GM12878 (cell line): ENCODE measurements around the gene LRRC70.

Source experiments
- BHLHE40 ChIP-seq, 2 experiments: fragments of 450-650 bp in 1 of 2; IDR thresholded peaks; 2 replicates each; pipeline ENCODE4 v1.6.1; 2011 to 2017; ENCODE audit warnings: low read depth in 2 of 2, borderline replicate concordance in 1 of 2, improper control_type of control experiment in 1 of 2, low read length in 1 of 2, mild to moderate bottlenecking in 1 of 2
- CBX5 ChIP-seq: sonication (generic); IDR thresholded peaks from 2 replicates; pipeline ENCODE4 v1.6.1; 2016; ENCODE audit warnings: low read depth, moderate library complexity, mild to moderate bottlenecking, inconsistent platforms
- CEBPB ChIP-seq, 2 experiments: fragments of 150-350 bp in 1 of 2; IDR thresholded peaks; 2 replicates each; pipeline ENCODE4 v1.6.1; 2012 to 2014; ENCODE audit warnings: low read depth in 2 of 2, low read length in 2 of 2, borderline replicate concordance in 1 of 2, inconsistent platforms in 1 of 2
- CREB1 ChIP-seq: IDR thresholded peaks from 2 replicates; pipeline ENCODE4 v1.6.1; 2012; ENCODE audit warnings: low read depth, mild to moderate bottlenecking, inconsistent platforms
- CTCF ChIP-seq, 3 experiments: IDR thresholded peaks in 2 of 3; conservative IDR thresholded peaks in 1 of 3; 2 replicates each; pipeline ENCODE4 v1.5.1; 2011; ENCODE audit warnings: low read depth in 3 of 3, low read length in 3 of 3, mild to moderate bottlenecking in 3 of 3, control low read depth in 2 of 3, moderate library complexity in 2 of 3, inconsistent platforms in 1 of 3, mixed read lengths in 1 of 3; ENCODE audit not compliant: control insufficient read depth in 2 of 3, insufficient read depth in 1 of 3; ENCODE audit errors: extremely low read depth in 1 of 3
- EP300 ChIP-seq, 2 experiments: fragments of 150-350 bp in 1 of 2; IDR thresholded peaks; 2 replicates each; pipeline ENCODE4 v1.6.1; 2011 to 2012; ENCODE audit warnings: low read depth in 2 of 2, low read length in 2 of 2, borderline replicate concordance in 1 of 2, improper control_type of control experiment in 1 of 2, inconsistent platforms in 1 of 2; ENCODE audit not compliant: control insufficient read depth in 1 of 2
- HCFC1 ChIP-seq: fragments of 150-350 bp; IDR thresholded peaks from 2 replicates; pipeline ENCODE4 v1.6.1; 2014; ENCODE audit warnings: low read length
- JUND ChIP-seq: IDR thresholded peaks from 2 replicates; pipeline ENCODE4 v1.6.1; 2012; ENCODE audit warnings: low read depth, mild to moderate bottlenecking, low read length, improper control_type of control experiment, moderate library complexity
- POLR2A ChIP-seq: IDR thresholded peaks from 2 replicates; pipeline ENCODE4 v1.6.1; 2011; ENCODE audit warnings: low read depth, mild to moderate bottlenecking, low read length
- POLR2AphosphoS5 ChIP-seq: IDR thresholded peaks from 2 replicates; pipeline ENCODE4 v1.6.1; 2011; ENCODE audit warnings: mild to moderate bottlenecking, low read length, inconsistent platforms
- TF ChIP-seq, protein P1 (sequence below): IDR thresholded peaks from 2 replicates; pipeline ENCODE4 v1.6.1; 2012; ENCODE audit warnings: mild to moderate bottlenecking, low read depth, low read length
- TF ChIP-seq, protein P2 (sequence below): IDR thresholded peaks from 2 replicates; pipeline ENCODE4 v1.6.1; 2011; ENCODE audit warnings: low read depth, low read length, improper control_type of control experiment, borderline replicate concordance

- TF ChIP-seq POLR2AphosphoS5 (no peak), CTCF (IDR thresholded peaks at IDR 0.05 in 2 of 3, conservative IDR thresholded peaks at IDR 0.05 in 1 of 3; ENCODE audit: control insufficient read depth in 2 of 3, extremely low read depth in 1 of 3, insufficient read depth in 1 of 3, low read depth in 3 of 3, low read length in 3 of 3) (no peak), BHLHE40 (IDR thresholded peaks at IDR 0.05; ENCODE audit: borderline replicate concordance in 1 of 2, low read depth in 2 of 2, low read length in 1 of 2) (no peak), HCFC1 (no peak), EP300 (IDR thresholded peaks at IDR 0.05; ENCODE audit: borderline replicate concordance in 1 of 2, control insufficient read depth in 1 of 2, low read depth in 2 of 2, low read length in 2 of 2) (no peak), CBX5 (no peak), CREB1 (no peak), CEBPB (IDR thresholded peaks at IDR 0.05; ENCODE audit: borderline replicate concordance in 1 of 2, low read depth in 2 of 2, low read length in 2 of 2) (no peak), JUND (no peak), POLR2A (no peak)
- TF ChIP-seq, protein P1, sequence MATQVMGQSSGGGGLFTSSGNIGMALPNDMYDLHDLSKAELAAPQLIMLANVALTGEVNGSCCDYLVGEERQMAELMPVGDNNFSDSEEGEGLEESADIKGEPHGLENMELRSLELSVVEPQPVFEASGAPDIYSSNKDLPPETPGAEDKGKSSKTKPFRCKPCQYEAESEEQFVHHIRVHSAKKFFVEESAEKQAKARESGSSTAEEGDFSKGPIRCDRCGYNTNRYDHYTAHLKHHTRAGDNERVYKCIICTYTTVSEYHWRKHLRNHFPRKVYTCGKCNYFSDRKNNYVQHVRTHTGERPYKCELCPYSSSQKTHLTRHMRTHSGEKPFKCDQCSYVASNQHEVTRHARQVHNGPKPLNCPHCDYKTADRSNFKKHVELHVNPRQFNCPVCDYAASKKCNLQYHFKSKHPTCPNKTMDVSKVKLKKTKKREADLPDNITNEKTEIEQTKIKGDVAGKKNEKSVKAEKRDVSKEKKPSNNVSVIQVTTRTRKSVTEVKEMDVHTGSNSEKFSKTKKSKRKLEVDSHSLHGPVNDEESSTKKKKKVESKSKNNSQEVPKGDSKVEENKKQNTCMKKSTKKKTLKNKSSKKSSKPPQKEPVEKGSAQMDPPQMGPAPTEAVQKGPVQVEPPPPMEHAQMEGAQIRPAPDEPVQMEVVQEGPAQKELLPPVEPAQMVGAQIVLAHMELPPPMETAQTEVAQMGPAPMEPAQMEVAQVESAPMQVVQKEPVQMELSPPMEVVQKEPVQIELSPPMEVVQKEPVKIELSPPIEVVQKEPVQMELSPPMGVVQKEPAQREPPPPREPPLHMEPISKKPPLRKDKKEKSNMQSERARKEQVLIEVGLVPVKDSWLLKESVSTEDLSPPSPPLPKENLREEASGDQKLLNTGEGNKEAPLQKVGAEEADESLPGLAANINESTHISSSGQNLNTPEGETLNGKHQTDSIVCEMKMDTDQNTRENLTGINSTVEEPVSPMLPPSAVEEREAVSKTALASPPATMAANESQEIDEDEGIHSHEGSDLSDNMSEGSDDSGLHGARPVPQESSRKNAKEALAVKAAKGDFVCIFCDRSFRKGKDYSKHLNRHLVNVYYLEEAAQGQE: no peak
- TF ChIP-seq, protein P2, sequence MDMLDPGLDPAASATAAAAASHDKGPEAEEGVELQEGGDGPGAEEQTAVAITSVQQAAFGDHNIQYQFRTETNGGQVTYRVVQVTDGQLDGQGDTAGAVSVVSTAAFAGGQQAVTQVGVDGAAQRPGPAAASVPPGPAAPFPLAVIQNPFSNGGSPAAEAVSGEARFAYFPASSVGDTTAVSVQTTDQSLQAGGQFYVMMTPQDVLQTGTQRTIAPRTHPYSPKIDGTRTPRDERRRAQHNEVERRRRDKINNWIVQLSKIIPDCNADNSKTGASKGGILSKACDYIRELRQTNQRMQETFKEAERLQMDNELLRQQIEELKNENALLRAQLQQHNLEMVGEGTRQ: no peak
Observed at GRCh38 chr5:62585751-62586150, 7.1 kb downstream of the LRRC70 start.
